GM18526 (cell line): ENCODE data around the gene NUMB.

Experiments
- POLR2A ChIP-seq: IDR thresholded peaks from 3 replicates; pipeline ENCODE4 v1.6.1; 2011; ENCODE audit not compliant: insufficient read length; ENCODE audit errors: extremely low read depth

NUMB gene

GRCh38 chr14:73254247-73255004, 203.9 kb downstream of the NUMB start:
- no peak for TF ChIP-seq POLR2A

GRCh38 chr14:73253721-73254120, 204.6 kb downstream of the NUMB start:
- no peak for TF ChIP-seq POLR2A

GRCh38 chr14:73253323-73253610, 205.1 kb downstream of the NUMB start:
- no peak for TF ChIP-seq POLR2A

GRCh38 chr14:73252491-73253322, 205.6 kb downstream of the NUMB start:
- no peak for TF ChIP-seq POLR2A

GRCh38 chr14:73251516-73252215, 206.7 kb downstream of the NUMB start:
- TF ChIP-seq POLR2A: no peak

GRCh38 chr14:73250781-73251500, 207.4 kb downstream of the NUMB start:
- no peak for TF ChIP-seq POLR2A

- no peak for TF ChIP-seq POLR2A
Observed at GRCh38 chr14:73250317-73250713, 208.0 kb downstream of the NUMB start.

- TF ChIP-seq POLR2A: no peak
Observed at GRCh38 chr14:73249564-73250316, 208.6 kb downstream of the NUMB start.

GRCh38 chr14:73249108-73249507, 209.2 kb downstream of the NUMB start:
- TF ChIP-seq POLR2A: no peak

- TF ChIP-seq POLR2A: no peak
Observed at GRCh38 chr14:73248108-73248868, 210.1 kb downstream of the NUMB start.

GRCh38 chr14:73246387-73247150, 211.8 kb downstream of the NUMB start:
- TF ChIP-seq POLR2A: no peak

- peak; percentile 54 for TF ChIP-seq POLR2A
Observed at GRCh38 chr14:73245480-73246325, 212.6 kb downstream of the NUMB start.
